SK-N-MC (cell line): ENCODE data around the gene SENP2.

Experiments
- EZH2 ChIP-seq: fragments of 200-600 bp; sonication (generic); IDR thresholded peaks from one replicate; pipeline ENCODE4 v1.6.1; 2017; ENCODE audit warnings: antibody characterized with exemption
- FOXP2 ChIP-seq: optimal IDR thresholded peaks from 2 replicates; pipeline ENCODE3; 2011; ENCODE audit warnings: mild to moderate bottlenecking, moderate library complexity; ENCODE audit not compliant: insufficient read depth; ENCODE audit errors: extremely low read length, control extremely low read depth
- POLR2AphosphoS5 ChIP-seq: IDR thresholded peaks from 2 replicates; pipeline ENCODE4 v1.6.1; 2012; ENCODE audit warnings: mild to moderate bottlenecking, low read depth, low read length, borderline replicate concordance

- TF ChIP-seq EZH2, result no peak
- TF ChIP-seq POLR2AphosphoS5, result no peak
- no peak for TF ChIP-seq FOXP2
Observed at GRCh38 chr3:185555101-185555501, 31.0 kb upstream of the SENP2 start.
